GM18870 (cell line): ENCODE measurements around the gene VPS41.

Experiments
- ATAC-seq: cut with Tn5 transposase; IDR thresholded peaks from one replicate; pipeline ENCODE4 v1.9.1; 2021; ENCODE audit warnings: moderate library complexity; ENCODE audit not compliant: unreplicated experiment

The VPS41 gene

DNA sequence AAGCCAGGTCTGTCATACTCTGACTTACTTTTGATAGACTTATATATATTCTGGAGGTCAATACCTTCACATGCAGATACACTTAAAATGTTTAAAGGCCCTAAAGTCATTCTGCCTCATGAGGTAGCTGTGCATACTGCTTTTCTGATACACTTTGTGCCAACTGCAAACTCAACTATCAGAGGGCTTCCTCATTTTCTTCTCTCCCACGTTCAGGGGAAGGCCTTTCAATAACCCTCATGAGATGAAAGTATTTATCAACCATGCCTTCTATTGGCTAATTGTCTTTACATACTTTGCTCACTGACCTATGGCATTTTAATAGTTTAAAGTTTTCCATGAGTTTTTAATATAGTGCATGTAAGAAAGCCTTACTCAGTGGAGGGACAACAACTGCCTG, 165.1 kb downstream of the VPS41 start:
- no peak for ATAC-seq

DNA sequence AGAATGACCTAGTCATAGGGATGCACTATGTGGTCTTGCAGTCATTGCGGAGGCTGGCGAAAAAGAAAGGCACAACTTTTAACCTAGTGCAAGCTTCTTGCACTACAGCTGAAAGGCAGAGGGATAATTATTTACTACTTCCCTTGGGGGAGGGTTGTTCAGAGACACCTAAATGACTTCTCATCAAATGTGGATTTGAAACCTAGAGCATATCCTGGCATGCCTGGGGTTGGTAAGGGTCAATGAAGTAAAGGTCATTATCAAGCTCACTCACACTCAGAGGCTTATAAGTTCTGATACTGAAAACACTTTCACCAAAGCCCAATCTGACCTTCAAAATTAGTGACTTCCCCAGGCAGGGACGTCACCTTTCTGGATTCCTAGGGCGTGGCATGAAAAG, 168.9 kb downstream of the VPS41 start:
- ATAC-seq = no peak

DNA sequence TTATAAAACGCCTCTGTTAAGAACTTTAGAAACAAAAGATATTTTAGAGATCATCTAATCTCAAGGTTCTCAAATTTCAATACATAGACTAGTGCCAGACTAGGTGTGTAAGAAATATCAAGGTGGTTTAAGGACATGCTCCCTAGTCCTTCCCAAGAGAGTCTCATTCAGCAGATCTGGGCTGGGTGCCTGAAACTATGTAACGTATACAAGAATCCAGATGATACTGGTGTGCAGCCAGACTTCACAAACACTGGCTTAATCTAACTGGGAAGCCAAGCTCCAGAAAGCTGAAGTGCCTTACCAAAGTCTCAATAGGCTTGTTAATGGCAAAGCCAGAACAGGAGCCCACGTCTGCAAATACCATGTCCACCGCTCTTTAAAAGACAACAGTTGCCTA, 172.9 kb downstream of the VPS41 start:
- ATAC-seq = no peak

DNA sequence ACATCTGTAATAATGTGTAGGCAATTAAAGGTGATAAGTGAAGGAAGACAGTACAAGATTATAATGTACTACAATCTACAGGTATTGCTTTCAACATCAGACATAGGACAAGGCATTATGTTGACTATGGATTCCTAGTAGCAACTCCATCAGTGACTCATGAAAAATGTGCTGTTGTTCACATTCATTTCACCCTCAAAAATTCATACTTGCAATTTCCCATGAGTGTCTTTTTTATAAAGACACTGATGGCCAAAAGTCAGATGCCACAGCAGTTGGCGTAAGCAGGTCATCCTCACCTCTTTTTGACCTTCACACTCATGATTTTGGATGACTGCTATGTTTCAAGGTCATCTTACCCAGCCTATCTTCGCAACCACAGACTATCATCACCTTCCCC, 177.8 kb downstream of the VPS41 start:
- ATAC-seq = no peak

DNA sequence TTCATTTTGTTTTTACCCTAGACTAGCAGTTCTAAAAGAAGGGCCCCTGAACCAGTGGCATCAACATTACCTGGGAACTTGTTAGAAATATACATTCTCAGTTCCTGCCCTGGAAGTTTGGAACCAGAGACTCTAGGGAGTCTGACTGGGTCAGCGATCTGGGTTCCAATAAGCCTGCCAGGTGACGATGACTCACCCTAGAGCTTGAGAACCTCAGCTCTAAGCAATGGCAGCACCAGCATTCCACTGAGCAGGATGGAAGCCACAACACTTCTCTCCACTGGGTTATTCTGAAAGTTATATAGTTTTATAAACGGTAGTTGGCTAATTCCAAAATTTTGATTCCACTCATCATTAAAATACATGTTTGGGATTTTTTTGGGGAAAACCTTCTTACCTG, 180.8 kb downstream of the VPS41 start:
- ATAC-seq = no peak

DNA sequence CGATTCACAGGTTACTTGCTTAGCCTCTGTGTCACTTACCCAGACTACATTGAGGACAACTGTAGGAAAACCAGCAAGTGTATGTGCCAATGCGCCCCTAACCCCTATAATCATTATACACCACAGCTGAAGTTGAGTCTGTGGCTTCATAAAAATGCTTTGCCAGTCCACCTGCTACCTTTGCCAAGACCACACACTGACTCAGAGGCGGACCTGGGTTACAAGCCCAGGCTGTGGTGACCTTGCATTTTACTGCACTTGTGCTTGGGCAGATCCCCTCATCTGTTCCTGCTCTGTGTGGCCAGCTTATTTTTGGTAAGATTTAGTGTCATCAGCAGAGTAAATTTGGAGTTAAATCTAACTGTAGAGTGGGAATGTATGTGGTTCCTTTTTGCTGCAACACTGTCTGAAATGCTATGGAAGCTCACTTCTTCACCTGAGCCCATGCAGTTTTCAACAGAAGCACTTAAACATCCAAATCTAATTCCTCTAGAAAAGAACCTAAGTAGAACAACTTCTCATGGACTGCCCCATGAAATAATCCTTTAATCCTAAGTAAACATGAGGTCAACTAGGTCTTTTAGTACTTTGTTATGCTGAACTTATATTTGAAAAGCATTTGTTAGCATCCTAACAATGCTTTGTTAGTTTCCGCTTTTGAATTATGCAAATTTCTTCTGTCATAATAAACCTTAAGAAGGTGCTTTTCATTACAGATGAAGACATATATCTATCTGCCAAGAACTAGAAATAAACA, 181.6 kb downstream of the VPS41 start:
- ATAC-seq = no peak

DNA sequence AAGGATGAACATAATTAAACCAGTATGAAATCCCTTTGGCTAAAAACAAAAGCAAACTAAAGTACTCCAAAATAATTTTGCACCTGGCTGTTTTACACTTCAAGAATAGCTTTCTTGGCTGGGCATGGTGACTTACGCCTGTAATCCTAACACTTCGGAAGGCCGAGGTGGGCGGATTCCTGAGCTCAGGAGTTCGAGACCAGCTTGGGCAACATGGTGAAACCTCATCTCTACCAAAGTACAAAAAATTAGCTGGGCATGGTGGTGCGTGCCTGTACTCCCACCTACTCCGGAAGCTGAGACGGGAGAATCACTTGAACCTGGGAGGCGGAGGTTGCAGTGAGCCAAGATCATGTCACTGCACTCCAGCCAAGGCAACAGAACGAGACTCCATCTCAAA, 185.7 kb downstream of the VPS41 start:
- ATAC-seq = no peak

DNA sequence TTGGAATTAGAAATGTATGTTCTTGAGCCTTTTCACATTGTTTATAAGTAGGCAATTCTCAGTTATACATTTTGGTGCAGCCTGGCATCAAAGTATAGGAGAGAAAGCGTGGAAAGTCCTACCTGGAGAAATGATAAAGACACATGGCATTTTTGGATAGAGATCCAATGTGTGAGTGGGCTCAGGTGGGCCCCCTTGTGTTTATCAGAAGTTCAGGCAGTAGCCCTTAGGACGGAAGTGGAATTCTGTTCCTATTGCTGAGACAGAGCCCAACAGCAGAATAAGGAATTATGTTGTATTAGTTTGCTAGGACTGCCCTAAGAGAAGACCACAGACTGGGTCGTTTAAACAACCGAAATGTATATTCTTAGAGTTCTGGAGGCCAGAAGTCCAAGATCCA, 192.6 kb downstream of the VPS41 start:
- no peak for ATAC-seq

DNA sequence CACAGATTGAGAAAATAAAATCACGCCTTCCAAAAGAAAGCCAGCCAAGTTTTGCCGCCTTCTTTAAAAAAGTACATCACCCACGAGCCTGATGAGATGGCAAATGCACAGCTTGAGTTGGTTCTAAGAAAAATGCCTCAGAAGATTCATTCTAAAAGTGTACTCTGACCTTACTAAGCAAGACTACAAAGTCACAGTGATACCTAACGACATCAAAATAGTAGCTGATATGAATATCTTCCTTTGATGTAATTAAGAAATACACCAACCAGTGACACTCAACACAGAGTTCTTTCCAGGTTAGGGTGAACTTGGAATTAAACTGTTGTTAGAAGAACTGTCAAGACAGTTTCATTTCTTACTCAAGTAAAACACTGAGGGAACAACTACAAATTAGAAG, 199.9 kb downstream of the VPS41 start:
- ATAC-seq = no peak

DNA sequence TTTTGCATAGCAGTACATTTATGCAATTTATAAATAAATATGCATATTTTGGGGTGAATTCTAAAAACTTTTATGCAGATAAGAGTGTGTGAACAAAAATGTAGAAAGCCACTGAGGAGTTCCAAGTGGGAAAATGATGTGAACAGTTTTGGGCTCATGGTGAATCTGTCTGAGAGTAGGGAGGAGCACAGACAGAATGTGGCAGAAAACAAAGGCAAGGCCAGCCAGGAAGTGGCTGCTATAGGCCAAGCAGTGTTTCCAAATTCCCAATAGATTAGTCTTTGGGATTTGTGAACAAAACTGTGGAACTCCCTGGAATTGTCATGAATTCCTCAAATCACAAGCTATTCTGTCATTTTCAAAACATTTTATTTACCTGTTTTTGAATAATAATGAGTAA, 204.2 kb downstream of the VPS41 start:
- no peak for ATAC-seq

DNA sequence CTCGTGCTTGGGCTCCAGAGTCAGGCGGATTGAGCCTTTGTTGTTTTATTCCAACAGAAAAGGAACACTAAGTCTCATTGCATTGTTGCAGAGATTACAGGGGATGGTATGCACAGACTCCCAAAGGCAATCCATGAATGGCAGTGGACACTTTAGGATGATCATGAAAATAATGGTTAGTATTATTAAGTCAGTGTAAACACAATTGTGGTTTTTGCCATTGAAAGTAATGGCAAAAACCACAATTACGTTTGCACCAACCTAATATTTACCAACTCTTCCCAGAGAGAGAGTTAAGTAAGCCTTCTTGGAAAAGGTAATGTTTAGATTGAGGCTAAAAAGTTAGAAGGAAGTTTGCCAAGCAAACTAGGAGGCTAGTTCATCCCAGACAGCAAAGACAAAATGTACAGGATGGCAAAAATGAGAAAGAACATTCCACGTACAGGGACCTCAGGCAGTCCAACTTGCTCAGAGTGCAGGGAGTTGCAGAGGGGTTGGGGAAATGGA, 204.9 kb downstream of the VPS41 start:
- ATAC-seq = no peak

DNA sequence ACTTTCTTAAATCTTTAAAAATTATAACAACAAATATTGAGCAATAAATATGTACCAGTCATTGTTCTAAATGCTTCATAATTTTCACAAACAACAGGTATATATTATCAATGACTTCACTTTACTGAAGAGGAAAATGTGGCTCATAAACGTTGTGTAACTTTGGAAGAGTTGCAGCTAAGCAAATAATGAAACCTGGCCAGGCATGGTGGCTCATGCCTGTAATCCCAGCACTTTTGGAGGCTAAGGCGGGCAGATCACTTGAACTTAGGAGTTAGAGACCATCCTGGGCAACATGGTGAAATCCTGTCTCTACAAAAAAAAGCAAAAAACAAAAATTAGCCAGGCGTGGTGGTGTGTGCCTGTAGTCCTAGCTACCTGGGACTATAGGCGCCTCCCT, 205.9 kb downstream of the VPS41 start:
- no peak for ATAC-seq

DNA sequence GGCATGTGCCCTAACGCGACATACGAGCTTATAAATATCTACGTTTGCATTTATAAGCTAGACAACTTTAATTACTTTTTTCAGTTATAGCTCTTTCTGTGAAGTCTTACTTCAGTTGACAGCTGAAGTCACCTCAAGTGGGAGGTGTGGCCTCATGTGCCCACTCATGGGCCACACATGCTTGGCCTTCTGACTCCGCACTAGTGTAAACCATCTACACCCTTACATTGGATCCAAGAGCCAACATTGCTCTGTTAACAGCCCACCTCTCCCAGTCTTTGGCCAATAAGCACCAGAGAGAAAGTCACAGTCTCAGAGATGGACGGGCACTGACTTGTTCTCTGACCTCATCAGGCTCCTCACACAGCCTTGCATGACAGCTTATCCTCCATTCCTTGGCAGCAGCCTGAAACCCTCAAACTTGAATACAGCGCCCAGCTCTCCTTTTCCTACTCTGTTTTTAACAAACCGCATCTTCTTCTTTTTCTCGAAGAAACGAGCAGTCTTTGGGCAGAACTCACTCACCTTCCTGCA, 206.9 kb downstream of the VPS41 start:
- no peak for ATAC-seq

DNA sequence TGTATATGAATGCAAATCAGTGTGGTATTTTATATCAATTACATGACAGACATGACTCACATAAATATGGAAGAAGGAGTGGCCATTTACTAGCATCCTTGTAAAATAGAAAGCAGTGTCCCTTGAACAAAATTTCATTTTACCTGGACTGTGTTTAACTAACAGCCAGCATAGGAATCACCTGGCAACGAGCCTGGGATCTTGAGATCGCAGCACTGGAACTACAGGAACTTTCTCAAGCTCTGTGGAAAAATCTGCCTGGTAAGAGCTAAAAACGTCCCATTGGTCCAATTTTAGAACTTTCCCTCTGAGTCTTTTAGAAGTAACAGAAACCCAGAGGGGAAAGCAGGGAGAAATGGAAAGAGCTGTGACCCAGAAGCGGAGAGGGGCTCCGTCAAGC, 208.9 kb downstream of the VPS41 start:
- no peak for ATAC-seq

DNA sequence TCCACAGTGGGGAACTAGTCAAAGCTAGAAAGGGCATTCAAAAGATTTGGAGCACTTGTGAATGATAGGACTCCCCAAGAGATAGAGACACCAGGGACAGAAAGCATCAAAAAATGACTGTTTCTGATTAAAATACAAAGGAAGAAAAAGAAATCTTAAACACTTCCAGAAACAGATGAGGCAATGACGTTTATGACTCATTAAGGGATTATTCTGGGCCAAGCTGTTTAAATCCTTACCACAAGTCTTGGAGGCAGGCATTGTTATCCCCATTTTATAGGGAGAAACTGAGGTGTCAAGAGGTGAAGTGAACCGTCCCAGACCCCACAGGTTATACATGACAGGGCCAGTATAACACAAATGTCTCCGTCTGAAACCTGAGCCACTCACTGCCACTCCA, 209.5 kb downstream of the VPS41 start:
- no peak for ATAC-seq

DNA sequence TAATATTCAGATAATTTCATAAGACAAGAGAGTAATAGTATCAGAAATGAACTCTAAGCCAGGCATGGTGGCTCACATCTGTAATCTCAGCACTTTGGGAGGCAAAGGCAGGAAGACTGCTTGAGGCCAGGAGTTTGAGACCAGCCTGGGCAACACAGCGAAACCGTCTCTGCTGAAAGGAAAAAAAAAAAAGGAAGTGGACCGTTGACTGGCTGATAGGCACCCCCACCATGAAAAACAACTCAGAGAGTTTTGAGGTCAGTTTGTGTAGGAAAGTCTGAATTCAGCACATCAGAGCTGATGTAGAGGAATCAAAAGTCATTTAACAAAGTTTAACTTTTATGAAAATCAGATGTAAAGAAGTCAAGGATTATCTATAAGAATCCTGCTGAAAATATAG, 214.7 kb downstream of the VPS41 start:
- ATAC-seq = no peak

DNA sequence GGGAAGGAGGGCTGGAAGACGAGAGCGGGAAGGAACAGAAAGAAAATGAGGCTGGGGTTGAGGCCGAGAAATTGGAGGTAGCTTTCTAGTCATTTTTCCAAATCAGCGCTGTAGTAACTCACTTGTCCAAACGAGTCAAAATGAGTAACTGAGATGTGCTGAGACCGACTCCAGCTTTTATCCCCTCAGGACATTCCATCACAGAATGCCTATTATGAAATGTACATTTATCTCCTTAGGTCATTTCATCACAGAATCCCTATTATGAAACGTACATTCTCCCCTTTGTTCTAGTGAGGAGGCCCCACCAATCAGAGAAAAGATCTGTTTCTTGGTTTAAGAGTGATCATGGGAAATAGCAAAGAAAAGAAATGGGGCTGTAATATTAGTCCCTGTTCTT, 222.1 kb downstream of the VPS41 start:
- ATAC-seq = no peak

DNA sequence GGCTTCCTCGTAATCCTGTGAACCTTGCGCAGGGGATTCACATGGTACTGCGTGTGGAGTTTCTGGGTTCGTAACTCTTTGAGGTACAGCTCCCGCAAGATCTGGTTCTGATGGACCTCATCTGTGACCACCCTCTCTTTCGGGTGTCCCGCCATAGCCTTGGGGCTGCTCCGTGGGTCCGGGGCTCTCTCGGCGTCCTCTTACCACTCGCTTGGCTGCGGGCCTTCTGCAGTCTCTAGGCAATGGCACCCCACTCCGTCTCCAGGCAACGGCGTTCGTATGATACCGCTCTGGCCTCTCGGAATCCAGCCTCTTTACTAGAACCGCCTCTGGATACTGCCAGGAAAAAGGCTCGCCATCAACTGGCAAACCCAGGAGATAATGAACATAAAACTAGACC, 223.1 kb downstream of the VPS41 start:
- ATAC-seq = no peak

DNA sequence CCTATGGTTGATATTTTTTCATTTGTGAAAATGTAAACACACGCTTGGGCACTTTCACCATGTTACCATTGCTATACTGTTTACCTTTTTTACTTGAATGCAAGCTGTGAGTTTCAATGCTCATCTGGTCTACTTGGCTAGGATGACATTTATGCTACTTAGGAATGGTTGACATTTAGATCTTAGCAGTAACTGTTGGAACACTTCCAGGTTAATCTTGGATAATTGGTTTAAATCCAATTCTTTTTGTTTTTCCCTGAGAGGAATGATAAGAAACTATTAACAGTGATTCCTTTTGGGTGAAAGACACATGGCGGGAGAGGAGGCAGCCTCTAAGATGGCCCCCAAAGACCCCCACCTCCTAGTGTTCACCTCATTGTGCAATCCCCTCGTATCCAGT, 226.4 kb downstream of the VPS41 start:
- no peak for ATAC-seq

DNA sequence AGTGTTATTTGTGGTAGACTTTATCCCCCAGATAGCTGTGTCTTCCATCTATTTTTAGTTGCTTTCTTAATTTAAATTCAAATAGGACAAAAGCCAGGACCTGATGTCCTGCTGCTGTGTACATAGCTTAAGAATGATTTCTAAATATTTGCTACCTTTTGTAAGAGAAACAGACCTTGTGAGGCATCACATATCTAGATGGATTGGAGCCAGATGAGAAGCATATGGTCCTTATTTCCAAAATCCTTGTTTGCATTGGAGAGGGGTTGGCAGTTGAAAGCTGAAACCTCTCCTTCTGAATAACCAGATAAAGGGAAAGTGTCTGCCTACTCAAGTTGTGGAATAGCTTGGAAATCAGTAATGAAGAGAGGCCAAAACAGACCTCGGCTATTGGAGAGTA, 227.1 kb downstream of the VPS41 start:
- ATAC-seq = no peak

DNA sequence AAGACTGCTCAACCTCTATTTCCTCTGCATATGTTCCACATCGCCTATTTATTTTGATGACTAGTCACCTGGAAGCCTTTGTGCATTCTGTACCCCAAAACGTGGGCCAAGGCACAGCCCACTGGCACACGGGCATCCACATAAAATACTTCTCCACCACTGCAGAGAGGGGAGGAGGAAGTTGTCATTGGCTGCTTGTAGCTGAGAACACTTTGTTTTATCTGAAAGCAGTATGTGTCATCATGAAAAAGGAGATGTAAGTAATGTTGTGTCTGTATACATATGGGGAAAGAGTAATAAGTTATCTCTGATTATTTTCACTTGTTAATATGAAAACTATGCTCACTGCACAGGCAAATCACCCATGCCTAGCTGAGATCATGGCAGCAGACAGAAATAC, 229.6 kb downstream of the VPS41 start:
- no peak for ATAC-seq

DNA sequence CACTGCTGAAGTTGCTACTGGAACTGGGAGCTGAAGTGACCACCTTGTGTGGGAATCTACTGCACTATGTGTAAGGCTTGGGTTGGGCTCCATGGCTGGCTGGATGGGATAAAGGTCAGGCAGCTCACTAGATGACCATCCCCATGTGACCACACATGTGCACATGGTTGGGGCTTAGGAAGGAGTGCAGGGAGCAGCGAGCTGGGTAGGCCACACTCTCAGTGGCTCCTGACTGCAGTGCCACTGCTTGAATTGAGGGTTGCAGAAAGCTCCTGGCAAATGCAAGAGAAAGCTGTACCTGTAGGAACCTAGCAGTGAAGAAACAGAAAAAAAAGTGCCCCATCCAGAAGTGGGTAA, 230.3 kb downstream of the VPS41 start:
- no peak for ATAC-seq
